ENCODE data around the gene FAM149A. TPM values are rescaled to one million over a fixed set of nuclear protein-coding genes. Genes with fewer than 3 reads are reported as not detected.

The FAM149A gene
- total and polyA plus RNA-seq, 2 experiments from 2014 or later = 6.9 to 7.0 TPM

GRCh38 chr4:186158966-186159365, 54.5 kb downstream of the FAM149A start:
- Histone ChIP-seq H3K4me1 (ENCODE audit: insufficient read depth) (no peaks in the 10 kb centered on the region), H3K36me3 (replicated peaks; ENCODE audit: insufficient read depth, low read depth) (no peaks in the 10 kb centered on the region), H3K4me2 (no peak overlapping the region), H3K79me2 (no peaks in the 10 kb centered on the region), H3K4me3 (no peak overlapping the region), H3K27ac (no peak overlapping the region), H4K20me1 (ENCODE audit: insufficient read depth, poor library complexity, severe bottlenecking) (no peaks in the 10 kb centered on the region), H3K9me3 (ENCODE audit: low read depth) (no peaks in the 10 kb centered on the region), H3K9me2 (replicated peaks; ENCODE audit: insufficient read depth) (no peaks in the 10 kb centered on the region), H2AFZ (no peak overlapping the region), H3K27me3 (no peaks in the 10 kb centered on the region)
- DNase-seq (ENCODE audit: low spot score) = peak; percentile 0
- TF ChIP-seq EZH2 (IDR thresholded peaks at IDR 0.05; ENCODE audit: borderline replicate concordance) (no peak), EZH2phosphoT487 (IDR thresholded peaks at IDR 0.05; ENCODE audit: low read depth, severe bottlenecking, unreplicated experiment) (no peak), CTCF (IDR thresholded peaks at IDR 0.05; ENCODE audit: poor library complexity) (no peak)
- WGBS (ENCODE audit: low lambda C conversion rate, missing lambda C conversion rate) = 95% methylated on average over 5 of the region's 5 CpGs

GRCh38 chr4:186159613-186160012, 55.1 kb downstream of the FAM149A start:
- no peaks in the 10 kb centered on the region for H3K79me2 ChIP-seq
- TF ChIP-seq EZH2 (IDR thresholded peaks at IDR 0.05; ENCODE audit: borderline replicate concordance) = no peak
- no peak for TF ChIP-seq CTCF (IDR thresholded peaks at IDR 0.05; ENCODE audit: poor library complexity)
- TF ChIP-seq EZH2phosphoT487 (IDR thresholded peaks at IDR 0.05; ENCODE audit: low read depth, severe bottlenecking, unreplicated experiment) = no peak
- WGBS (ENCODE audit: low lambda C conversion rate, missing lambda C conversion rate) = 95% methylated on average over 6 of the region's 6 CpGs
- no peaks in the 10 kb centered on the region for H3K9me2 ChIP-seq (replicated peaks; ENCODE audit: insufficient read depth)
- H3K4me3 ChIP-seq = no peak overlapping the region
- no peaks in the 10 kb centered on the region for H3K9me3 ChIP-seq (ENCODE audit: low read depth)
- no peaks in the 10 kb centered on the region for H3K4me1 ChIP-seq (ENCODE audit: insufficient read depth)
- no peak overlapping the region for H3K4me2 ChIP-seq
- DNase-seq (ENCODE audit: low spot score) = peak; percentile 1
- no peak overlapping the region for H3K27ac ChIP-seq
- H3K27me3 ChIP-seq = no peaks in the 10 kb centered on the region
- no peak overlapping the region for H2AFZ ChIP-seq
- H4K20me1 ChIP-seq (ENCODE audit: insufficient read depth, poor library complexity, severe bottlenecking) = no peaks in the 10 kb centered on the region
- H3K36me3 ChIP-seq (replicated peaks; ENCODE audit: insufficient read depth, low read depth) = no peaks in the 10 kb centered on the region

GRCh38 chr4:186161138-186161537, 56.6 kb downstream of the FAM149A start:
- H3K4me3 ChIP-seq = no peak overlapping the region
- H3K9me2 ChIP-seq (replicated peaks; ENCODE audit: insufficient read depth) = no peaks in the 10 kb centered on the region
- H4K20me1 ChIP-seq (ENCODE audit: insufficient read depth, poor library complexity, severe bottlenecking) = no peaks in the 10 kb centered on the region
- H3K27me3 ChIP-seq = no peaks in the 10 kb centered on the region
- H3K27ac ChIP-seq = no peak overlapping the region
- 81% methylated on average over 6 of the region's 6 CpGs for WGBS (ENCODE audit: low lambda C conversion rate, missing lambda C conversion rate)
- no peaks in the 10 kb centered on the region for H3K4me1 ChIP-seq (ENCODE audit: insufficient read depth)
- peak; percentile 3 for DNase-seq (ENCODE audit: low spot score)
- TF ChIP-seq EZH2 (IDR thresholded peaks at IDR 0.05; ENCODE audit: borderline replicate concordance) = no peak
- no peak for TF ChIP-seq CTCF (IDR thresholded peaks at IDR 0.05; ENCODE audit: poor library complexity)
- TF ChIP-seq EZH2phosphoT487 (IDR thresholded peaks at IDR 0.05; ENCODE audit: low read depth, severe bottlenecking, unreplicated experiment) = no peak
- H2AFZ ChIP-seq = no peak overlapping the region
- H3K9me3 ChIP-seq (ENCODE audit: low read depth) = no peaks in the 10 kb centered on the region
- no peak overlapping the region for H3K4me2 ChIP-seq
- H3K79me2 ChIP-seq = no peaks in the 10 kb centered on the region
- H3K36me3 ChIP-seq (replicated peaks; ENCODE audit: insufficient read depth, low read depth) = no peaks in the 10 kb centered on the region

Measured in hepatocyte (in vitro differentiated cells).